Liver (tissue), 3 donors: Measurements from ENCODE around the gene PTPRQ.

Experiments
- CTCF ChIP-seq: fragments of 150-350 bp; IDR thresholded peaks from 2 replicates; pipeline ENCODE4 v1.5.1; 2017; ENCODE audit warnings: improper control_type of control experiment, low read depth, low read length; ENCODE audit not compliant: missing input control
- GABPA ChIP-seq, 2 donors: IDR thresholded peaks in 1 of 2; conservative IDR thresholded peaks in 1 of 2; 2 replicates each; pipeline ENCODE4 v1.6.1; 2016; ENCODE audit warnings: antibody characterized with exemption in 2 of 2, mild to moderate bottlenecking in 1 of 2, moderate library complexity in 1 of 2
- RAD21 ChIP-seq, 2 donors: IDR thresholded peaks; 2 replicates each; pipeline ENCODE4 v1.6.1; 2016; ENCODE audit warnings: antibody characterized with exemption in 2 of 2, mild to moderate bottlenecking in 2 of 2
- REST ChIP-seq: IDR thresholded peaks from 2 replicates; pipeline ENCODE4 v1.6.1; 2016; ENCODE audit warnings: antibody characterized with exemption, mild to moderate bottlenecking
- SP1 ChIP-seq: IDR thresholded peaks from 2 replicates; pipeline ENCODE4 v1.6.1; 2018; ENCODE audit warnings: antibody characterized with exemption, mild to moderate bottlenecking
- TAF1 ChIP-seq: conservative IDR thresholded peaks from 2 replicates; pipeline ENCODE4 v1.6.1; 2016; ENCODE audit warnings: antibody characterized with exemption, mild to moderate bottlenecking
- YY1 ChIP-seq: IDR thresholded peaks from 2 replicates; pipeline ENCODE4 v1.6.1; 2016; ENCODE audit warnings: antibody characterized with exemption, mild to moderate bottlenecking
- donor health status: healthy.
- donor health status: healthy.

DNA sequence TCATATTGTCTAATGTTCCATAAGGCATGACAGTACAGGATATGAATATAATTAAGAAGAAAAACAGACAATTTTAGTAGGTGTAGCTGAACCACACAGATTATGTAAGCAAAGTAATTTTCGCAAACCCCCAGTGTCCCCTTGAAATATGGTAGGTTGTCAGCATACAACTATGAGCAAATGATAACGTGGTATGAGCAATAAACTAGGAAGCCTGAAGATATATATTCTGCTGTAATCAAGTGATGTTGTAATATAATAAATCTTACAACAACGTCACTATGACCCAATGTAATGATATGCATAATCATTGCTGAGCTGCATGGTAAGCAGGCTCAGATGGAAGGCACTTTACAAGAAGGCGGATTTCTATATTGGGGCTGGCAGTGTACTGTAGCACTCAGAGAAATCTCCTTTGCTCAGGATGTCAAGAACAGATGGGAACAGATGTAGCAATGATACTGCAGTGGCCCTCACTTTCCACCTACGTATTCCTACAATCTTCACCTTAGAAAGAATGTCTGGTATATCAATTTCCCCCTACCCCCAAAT, 215.6 kb downstream of the PTPRQ start:
- TF ChIP-seq YY1: no peak
- no peak for TF ChIP-seq TAF1
- no peak for TF ChIP-seq CTCF
- no peak for TF ChIP-seq REST
- TF ChIP-seq SP1: no peak
- TF ChIP-seq GABPA (IDR thresholded peaks at IDR 0.05 in 1 of 2, conservative IDR thresholded peaks at IDR 0.05 in 1 of 2): no peak
- TF ChIP-seq RAD21 (IDR thresholded peaks at IDR 0.05): no peak
